ENCODE measurements around the gene APOC4. TPM values are rescaled to one million over a fixed set of nuclear protein-coding genes. Genes with fewer than 3 reads are reported as not detected.

Gene APOC4
- total RNA-seq, 1 experiment from 2014 or later = not detected

DNA sequence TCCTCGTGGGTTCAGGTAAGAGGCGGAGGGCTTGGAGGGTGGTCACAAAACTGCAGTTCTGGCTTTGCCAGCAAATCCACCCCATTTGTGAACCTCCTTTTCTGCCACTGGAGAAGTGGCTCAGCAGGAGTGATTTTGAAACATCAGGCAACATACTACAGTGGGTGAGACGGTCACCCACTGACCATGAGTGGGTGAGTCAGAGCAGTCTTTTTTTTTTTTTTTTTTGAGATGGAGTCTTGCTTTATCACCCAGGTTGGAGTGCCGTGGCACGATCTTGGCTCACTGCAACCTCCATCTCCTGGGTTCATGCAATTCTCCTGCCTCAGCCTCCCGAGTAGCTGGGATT is 48.0 kb upstream of the APOC4 start:
- H3K4me3 ChIP-seq (replicated peaks in 1 of 2; ENCODE audit: low read depth in 1 of 2, low read length in 2 of 2) = no peak overlapping the region
- H3K27me3 ChIP-seq (ENCODE audit: insufficient read depth, low read length) = no peaks in the 10 kb centered on the region
- H3K4me2 ChIP-seq (ENCODE audit: low read length) = no peak overlapping the region
- no TSS peak for BruUV-seq (replicated peaks)
- no peaks in the 10 kb centered on the region for H3K9me3 ChIP-seq (ENCODE audit: control insufficient read depth in 1 of 2, insufficient read depth in 1 of 2, low read depth in 1 of 2, low read length in 2 of 2)
- no peaks in the 10 kb centered on the region for H3K9me2 ChIP-seq (ENCODE audit: insufficient read depth)
- no peak overlapping the region for H2AFZ ChIP-seq (ENCODE audit: low read depth, low read length, poor library complexity, severe bottlenecking)
- no peak overlapping the region for H3K27ac ChIP-seq (ENCODE audit: low read depth, low read length)
- ChIA-PET POLR2A (interaction anchor here (0.7 kb wide), 1 partner anchor 17 kb away, joined by 3 read pairs; no protein-coding TSS in a partner anchor), RAD21 (ENCODE audit: low non-redundant PET in 1 of 2, low total read pairs in 2 of 2, uncharacterized antibody in 2 of 2, unreplicated experiment in 2 of 2) (no interaction called here), CTCF (no interaction called here)
- peaks cover 19 to 64% of the 10 kb centered on the region in 2 experiments for H3K36me3 ChIP-seq (ENCODE audit: control insufficient read depth in 1 of 2, insufficient read depth in 2 of 2, low read length in 2 of 2)
- peaks cover 74% of the 10 kb centered on the region for H3K79me2 ChIP-seq (ENCODE audit: insufficient read depth, low read length)
- H3K9ac ChIP-seq (ENCODE audit: low read length) = no peak overlapping the region
- no peak for DNase-seq (ENCODE audit: low read depth, low spot score)
- H3K4me1 ChIP-seq (ENCODE audit: control insufficient read depth in 1 of 2, insufficient read depth in 2 of 2, low read length in 2 of 2) = peaks cover 12 to 20% of the 10 kb centered on the region in 2 experiments
- intact Hi-C loops (cut with micrococcal nuclease) = no loop called here
- peaks cover 6% of the 10 kb centered on the region; the same call in 1 of the 2 replicates for H4K20me1 ChIP-seq (ENCODE audit: insufficient read depth)
- TF ChIP-seq RAD21 (IDR thresholded peaks at IDR 0.05; ENCODE audit: low read depth) (no peak), ZNF274 (IDR thresholded peaks at IDR 0.05; ENCODE audit: low read depth, low read length) (no peak), EZH2 (IDR thresholded peaks at IDR 0.05) (no peak), POLR2A (IDR thresholded peaks at IDR 0.05; ENCODE audit: borderline replicate concordance, extremely low read depth, insufficient read depth, insufficient read length) (no peak), JUND (IDR thresholded peaks at IDR 0.05) (no peak), FOSL1 (IDR thresholded peaks at IDR 0.05; ENCODE audit: low read depth) (no peak), MAX (IDR thresholded peaks at IDR 0.05) (no peak), CEBPB (IDR thresholded peaks at IDR 0.05; ENCODE audit: low read depth) (no peak), POLR2AphosphoS5 (IDR thresholded peaks at IDR 0.05; ENCODE audit: low read depth, low read length) (no peak), ATF3 (IDR thresholded peaks at IDR 0.05) (no peak), ELF1 (IDR thresholded peaks at IDR 0.05; ENCODE audit: borderline replicate concordance, low read depth) (no peak), EZH2phosphoT487 (IDR thresholded peaks at IDR 0.05; ENCODE audit: borderline replicate concordance) (no peak), ZFX (IDR thresholded peaks at IDR 0.05) (no peak), TCF7L2 (IDR thresholded peaks at IDR 0.05; ENCODE audit: borderline replicate concordance, extremely low read depth, insufficient read depth, insufficient read length) (no peak), CBX3 (IDR thresholded peaks at IDR 0.05; ENCODE audit: low read depth) (no peak), SIN3A (IDR thresholded peaks at IDR 0.05; ENCODE audit: low read depth) (no peak)
- TF ChIP-seq, protein P1, sequence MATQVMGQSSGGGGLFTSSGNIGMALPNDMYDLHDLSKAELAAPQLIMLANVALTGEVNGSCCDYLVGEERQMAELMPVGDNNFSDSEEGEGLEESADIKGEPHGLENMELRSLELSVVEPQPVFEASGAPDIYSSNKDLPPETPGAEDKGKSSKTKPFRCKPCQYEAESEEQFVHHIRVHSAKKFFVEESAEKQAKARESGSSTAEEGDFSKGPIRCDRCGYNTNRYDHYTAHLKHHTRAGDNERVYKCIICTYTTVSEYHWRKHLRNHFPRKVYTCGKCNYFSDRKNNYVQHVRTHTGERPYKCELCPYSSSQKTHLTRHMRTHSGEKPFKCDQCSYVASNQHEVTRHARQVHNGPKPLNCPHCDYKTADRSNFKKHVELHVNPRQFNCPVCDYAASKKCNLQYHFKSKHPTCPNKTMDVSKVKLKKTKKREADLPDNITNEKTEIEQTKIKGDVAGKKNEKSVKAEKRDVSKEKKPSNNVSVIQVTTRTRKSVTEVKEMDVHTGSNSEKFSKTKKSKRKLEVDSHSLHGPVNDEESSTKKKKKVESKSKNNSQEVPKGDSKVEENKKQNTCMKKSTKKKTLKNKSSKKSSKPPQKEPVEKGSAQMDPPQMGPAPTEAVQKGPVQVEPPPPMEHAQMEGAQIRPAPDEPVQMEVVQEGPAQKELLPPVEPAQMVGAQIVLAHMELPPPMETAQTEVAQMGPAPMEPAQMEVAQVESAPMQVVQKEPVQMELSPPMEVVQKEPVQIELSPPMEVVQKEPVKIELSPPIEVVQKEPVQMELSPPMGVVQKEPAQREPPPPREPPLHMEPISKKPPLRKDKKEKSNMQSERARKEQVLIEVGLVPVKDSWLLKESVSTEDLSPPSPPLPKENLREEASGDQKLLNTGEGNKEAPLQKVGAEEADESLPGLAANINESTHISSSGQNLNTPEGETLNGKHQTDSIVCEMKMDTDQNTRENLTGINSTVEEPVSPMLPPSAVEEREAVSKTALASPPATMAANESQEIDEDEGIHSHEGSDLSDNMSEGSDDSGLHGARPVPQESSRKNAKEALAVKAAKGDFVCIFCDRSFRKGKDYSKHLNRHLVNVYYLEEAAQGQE (IDR thresholded peaks at IDR 0.05; ENCODE audit: low read depth) = no peak
- TF ChIP-seq, protein P2, sequence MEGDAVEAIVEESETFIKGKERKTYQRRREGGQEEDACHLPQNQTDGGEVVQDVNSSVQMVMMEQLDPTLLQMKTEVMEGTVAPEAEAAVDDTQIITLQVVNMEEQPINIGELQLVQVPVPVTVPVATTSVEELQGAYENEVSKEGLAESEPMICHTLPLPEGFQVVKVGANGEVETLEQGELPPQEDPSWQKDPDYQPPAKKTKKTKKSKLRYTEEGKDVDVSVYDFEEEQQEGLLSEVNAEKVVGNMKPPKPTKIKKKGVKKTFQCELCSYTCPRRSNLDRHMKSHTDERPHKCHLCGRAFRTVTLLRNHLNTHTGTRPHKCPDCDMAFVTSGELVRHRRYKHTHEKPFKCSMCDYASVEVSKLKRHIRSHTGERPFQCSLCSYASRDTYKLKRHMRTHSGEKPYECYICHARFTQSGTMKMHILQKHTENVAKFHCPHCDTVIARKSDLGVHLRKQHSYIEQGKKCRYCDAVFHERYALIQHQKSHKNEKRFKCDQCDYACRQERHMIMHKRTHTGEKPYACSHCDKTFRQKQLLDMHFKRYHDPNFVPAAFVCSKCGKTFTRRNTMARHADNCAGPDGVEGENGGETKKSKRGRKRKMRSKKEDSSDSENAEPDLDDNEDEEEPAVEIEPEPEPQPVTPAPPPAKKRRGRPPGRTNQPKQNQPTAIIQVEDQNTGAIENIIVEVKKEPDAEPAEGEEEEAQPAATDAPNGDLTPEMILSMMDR (IDR thresholded peaks at IDR 0.05 in 2 of 3, conservative IDR thresholded peaks at IDR 0.05 in 1 of 3; ENCODE audit: borderline replicate concordance in 1 of 3, insufficient read depth in 1 of 3, low read depth in 2 of 3, low read length in 2 of 3) = no peak
- no peak for ATAC-seq

Data from HCT116 (cell line).